PFSK-1 (cell line): ENCODE data around the gene DHRSX.

Experiments
- FOXP2 ChIP-seq: optimal IDR thresholded peaks from 2 replicates; pipeline ENCODE3; 2011; ENCODE audit warnings: borderline replicate concordance, control low read depth, inconsistent platforms; ENCODE audit not compliant: insufficient read depth; ENCODE audit errors: extremely low read length, extremely low read depth
- POLR2AphosphoS5 ChIP-seq: IDR thresholded peaks from 2 replicates; pipeline ENCODE4 v1.6.1; 2012; ENCODE audit warnings: low read depth, mild to moderate bottlenecking, control low read depth, low read length, moderate library complexity
- REST ChIP-seq, 2 experiments: IDR thresholded peaks; 2 replicates each; pipeline versions ENCODE4 v1.6.1 to v1.8.0; 2011 to 2012; ENCODE audit warnings: low read depth in 2 of 2, low read length in 2 of 2, control low read depth in 1 of 2, inconsistent platforms in 1 of 2, mild to moderate bottlenecking in 1 of 2, moderate library complexity in 1 of 2; ENCODE audit not compliant: insufficient read depth in 1 of 2
- SIN3A ChIP-seq: IDR thresholded peaks from 2 replicates; pipeline ENCODE4 v1.6.1; 2012; ENCODE audit warnings: mild to moderate bottlenecking, low read length, moderate library complexity, borderline replicate concordance; ENCODE audit not compliant: insufficient read depth
- TAF1 ChIP-seq: IDR thresholded peaks from 2 replicates; pipeline ENCODE4 v1.6.1; 2012; ENCODE audit warnings: low read length, control low read depth, borderline replicate concordance; ENCODE audit not compliant: insufficient read depth

DHRSX gene

GRCh38 chrX:2385224-2385623 lies 115.6 kb downstream of the DHRSX start:
- TF ChIP-seq FOXP2 (no peak), SIN3A (no peak), REST (IDR thresholded peaks at IDR 0.05; ENCODE audit: insufficient read depth in 1 of 2, low read depth in 2 of 2, low read length in 2 of 2) (no peak), TAF1 (no peak), POLR2AphosphoS5 (no peak)

GRCh38 chrX:2384486-2384885 lies 116.3 kb downstream of the DHRSX start:
- no peak for TF ChIP-seq SIN3A

- no peak for TF ChIP-seq TAF1
- no peak for TF ChIP-seq REST (IDR thresholded peaks at IDR 0.05; ENCODE audit: insufficient read depth in 1 of 2, low read depth in 2 of 2, low read length in 2 of 2)
- TF ChIP-seq FOXP2 = no peak
- no peak for TF ChIP-seq SIN3A
- no peak for TF ChIP-seq POLR2AphosphoS5
Observed at GRCh38 chrX:2383735-2384134, 117.0 kb downstream of the DHRSX start.

GRCh38 chrX:2383144-2383543 lies 117.6 kb downstream of the DHRSX start:
- TF ChIP-seq REST (IDR thresholded peaks at IDR 0.05; ENCODE audit: insufficient read depth in 1 of 2, low read depth in 2 of 2, low read length in 2 of 2) = no peak
- TF ChIP-seq FOXP2 = no peak
- TF ChIP-seq SIN3A = no peak
- no peak for TF ChIP-seq TAF1
- no peak for TF ChIP-seq POLR2AphosphoS5

- TF ChIP-seq FOXP2 (no peak), SIN3A (no peak), POLR2AphosphoS5 (no peak), TAF1 (no peak), REST (IDR thresholded peaks at IDR 0.05; ENCODE audit: insufficient read depth in 1 of 2, low read depth in 2 of 2, low read length in 2 of 2) (no peak)
Observed at GRCh38 chrX:2376166-2376565, 124.6 kb downstream of the DHRSX start.

GRCh38 chrX:2374086-2374485 lies 126.7 kb downstream of the DHRSX start:
- TF ChIP-seq REST (IDR thresholded peaks at IDR 0.05; ENCODE audit: insufficient read depth in 1 of 2, low read depth in 2 of 2, low read length in 2 of 2) = no peak
- no peak for TF ChIP-seq TAF1
- no peak for TF ChIP-seq SIN3A
- no peak for TF ChIP-seq POLR2AphosphoS5
